ENCODE data around the gene CIAO3. TPM values are rescaled to one million over a fixed set of nuclear protein-coding genes. Genes with fewer than 3 reads are reported as not detected.

CIAO3 gene
- polyA plus RNA-seq, 2 donors = 21.9 to 41.2 TPM

DNA sequence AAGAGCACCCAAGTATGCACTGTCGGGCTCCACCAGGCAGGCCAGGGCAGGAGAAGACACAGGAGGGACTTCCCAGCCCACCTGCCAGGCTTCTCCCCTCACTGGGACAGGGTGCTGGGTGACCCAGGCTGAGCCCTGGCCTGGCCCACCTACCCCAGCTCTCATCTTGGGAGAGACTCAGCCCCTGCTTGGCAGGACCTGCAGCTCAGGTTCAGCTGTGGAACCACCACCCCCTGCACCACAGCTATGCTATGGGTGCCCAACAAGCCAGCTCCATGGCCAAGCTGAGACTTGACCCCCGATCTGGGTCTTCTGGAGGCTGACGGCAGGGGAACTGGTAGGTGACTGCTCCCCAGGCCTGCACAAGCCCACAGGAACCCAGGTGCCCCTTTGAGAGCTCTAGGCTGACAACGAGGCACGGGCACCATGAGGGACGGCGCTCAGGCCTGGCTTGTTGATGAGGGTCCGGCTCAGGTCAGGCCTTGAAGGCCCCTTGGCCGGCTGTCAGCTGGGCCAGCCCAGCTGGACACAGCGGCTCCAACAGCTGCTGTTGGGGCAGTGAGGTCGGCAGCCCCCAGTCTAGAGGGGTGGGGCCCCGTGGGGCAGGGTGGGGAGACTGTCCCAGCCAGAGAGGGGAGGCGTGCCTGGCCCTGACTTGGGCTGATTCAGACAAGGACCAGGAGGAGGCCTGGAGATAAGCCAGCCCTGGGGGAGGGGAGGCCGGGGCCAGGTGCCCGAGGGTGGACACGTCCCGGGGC lies 42.8 kb upstream of the CIAO3 start:
- 26 to 33% methylated on average over 17 of the region's 17 CpGs for WGBS, 2 donors

DNA sequence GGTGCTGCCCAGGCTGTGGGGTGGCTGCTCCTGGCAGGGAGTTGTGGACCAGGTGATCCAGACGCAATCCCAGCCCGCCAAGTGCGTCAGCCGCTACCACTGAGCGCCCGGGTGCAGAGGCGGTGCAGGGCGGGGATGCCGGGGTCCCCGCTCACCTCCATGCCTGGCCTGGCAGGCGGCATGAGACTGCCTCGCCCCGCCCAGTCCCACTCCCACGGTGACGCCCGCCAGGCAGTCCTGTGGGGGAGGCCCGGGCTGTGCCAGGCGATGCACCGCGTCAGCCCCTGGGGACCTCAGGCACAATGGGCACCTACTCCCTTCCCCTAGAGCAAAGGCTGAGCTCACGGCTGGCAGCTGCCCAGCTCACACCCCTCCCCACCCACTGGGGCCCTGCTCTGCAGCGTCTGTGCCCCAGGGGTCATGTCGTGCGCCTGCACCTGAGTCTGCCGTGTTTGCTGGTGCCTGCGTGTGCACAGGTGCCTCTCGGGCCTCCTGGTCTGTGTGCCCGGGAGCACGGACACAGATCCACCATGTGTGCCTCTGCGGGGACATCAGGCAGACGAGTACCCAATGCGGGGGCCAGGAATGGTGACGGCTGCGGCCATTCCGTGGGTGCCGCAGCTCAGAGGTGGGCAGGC lies 42.1 kb upstream of the CIAO3 start:
- no peak overlapping the region for H3K27ac ChIP-seq (ENCODE audit: low read depth in 2 of 2, low read length in 1 of 2)
- H3K36me3 ChIP-seq (ENCODE audit: control insufficient read depth in 2 of 2, insufficient read depth in 2 of 2, low read length in 1 of 2) = peaks cover 0 to 8% of the 10 kb centered on the region in 2 donors
- 43 to 51% methylated on average over 36 of the region's 36 CpGs for WGBS, 2 donors
- H3K9me3 ChIP-seq (ENCODE audit: control insufficient read depth in 2 of 2, insufficient read depth in 1 of 2, low read depth in 1 of 2, low read length in 1 of 2) = no peaks in the 10 kb centered on the region
- H3K27me3 ChIP-seq (ENCODE audit: control insufficient read depth in 1 of 2, insufficient read depth in 2 of 2, low read length in 2 of 2) = peaks cover 0 to 4% of the 10 kb centered on the region in 2 donors
- H3K4me3 ChIP-seq (ENCODE audit: low read depth in 1 of 2, low read length in 2 of 2) = no peak overlapping the region
- peaks cover 9 to 30% of the 10 kb centered on the region in 2 donors for H3K4me1 ChIP-seq (ENCODE audit: control insufficient read depth in 2 of 2, insufficient read depth in 2 of 2, low read length in 1 of 2)

More for the DNA sequence above, 42.8 kb upstream of the CIAO3 start:
- H3K27ac ChIP-seq (ENCODE audit: low read depth in 2 of 2, low read length in 1 of 2) = no peak overlapping the region
- H3K9me3 ChIP-seq (ENCODE audit: control insufficient read depth in 2 of 2, insufficient read depth in 1 of 2, low read depth in 1 of 2, low read length in 1 of 2) = no peaks in the 10 kb centered on the region
- peaks cover 9 to 30% of the 10 kb centered on the region in 2 donors for H3K4me1 ChIP-seq (ENCODE audit: control insufficient read depth in 2 of 2, insufficient read depth in 2 of 2, low read length in 1 of 2)
- peaks cover 0 to 8% of the 10 kb centered on the region in 2 donors for H3K36me3 ChIP-seq (ENCODE audit: control insufficient read depth in 2 of 2, insufficient read depth in 2 of 2, low read length in 1 of 2)
- H3K4me3 ChIP-seq (ENCODE audit: low read depth in 1 of 2, low read length in 2 of 2) = no peak overlapping the region
- H3K27me3 ChIP-seq (ENCODE audit: control insufficient read depth in 1 of 2, insufficient read depth in 2 of 2, low read length in 2 of 2) = peaks cover 0 to 4% of the 10 kb centered on the region in 2 donors

DNA sequence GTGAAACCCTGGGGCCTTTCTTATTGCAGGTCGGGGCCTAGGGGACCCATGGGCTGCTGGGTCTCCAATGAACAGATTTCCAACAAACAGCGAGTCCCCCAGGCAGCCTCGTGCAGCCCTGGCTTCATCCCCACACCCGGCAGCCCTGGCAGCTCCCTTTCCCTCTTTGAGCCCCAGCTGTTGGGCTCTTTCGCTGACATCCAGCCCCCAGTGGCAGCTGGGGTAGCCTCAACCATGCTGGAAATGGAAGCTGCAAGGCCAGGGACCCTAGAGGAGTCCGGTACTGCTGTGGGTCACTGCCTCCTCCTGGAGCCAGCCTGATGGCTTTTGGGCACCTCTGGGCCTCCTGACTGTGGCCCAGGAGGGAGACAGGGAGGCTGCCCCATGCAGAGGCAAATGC lies 41.5 kb upstream of the CIAO3 start:
- 44 to 50% methylated on average over 6 of the region's 6 CpGs for WGBS, 2 donors
- Histone ChIP-seq H3K4me1 (ENCODE audit: control insufficient read depth in 2 of 2, insufficient read depth in 2 of 2, low read length in 1 of 2) (peaks cover 8 to 25% of the 10 kb centered on the region in 2 donors), H3K27me3 (ENCODE audit: control insufficient read depth in 1 of 2, insufficient read depth in 2 of 2, low read length in 2 of 2) (peaks cover 0 to 4% of the 10 kb centered on the region in 2 donors), H3K36me3 (ENCODE audit: control insufficient read depth in 2 of 2, insufficient read depth in 2 of 2, low read length in 1 of 2) (peaks cover 0 to 8% of the 10 kb centered on the region in 2 donors), H3K9me3 (ENCODE audit: control insufficient read depth in 2 of 2, insufficient read depth in 1 of 2, low read depth in 1 of 2, low read length in 1 of 2) (no peaks in the 10 kb centered on the region), H3K27ac (ENCODE audit: low read depth in 2 of 2, low read length in 1 of 2) (no peak overlapping the region), H3K4me3 (ENCODE audit: low read depth in 1 of 2, low read length in 2 of 2) (no peak overlapping the region)

DNA sequence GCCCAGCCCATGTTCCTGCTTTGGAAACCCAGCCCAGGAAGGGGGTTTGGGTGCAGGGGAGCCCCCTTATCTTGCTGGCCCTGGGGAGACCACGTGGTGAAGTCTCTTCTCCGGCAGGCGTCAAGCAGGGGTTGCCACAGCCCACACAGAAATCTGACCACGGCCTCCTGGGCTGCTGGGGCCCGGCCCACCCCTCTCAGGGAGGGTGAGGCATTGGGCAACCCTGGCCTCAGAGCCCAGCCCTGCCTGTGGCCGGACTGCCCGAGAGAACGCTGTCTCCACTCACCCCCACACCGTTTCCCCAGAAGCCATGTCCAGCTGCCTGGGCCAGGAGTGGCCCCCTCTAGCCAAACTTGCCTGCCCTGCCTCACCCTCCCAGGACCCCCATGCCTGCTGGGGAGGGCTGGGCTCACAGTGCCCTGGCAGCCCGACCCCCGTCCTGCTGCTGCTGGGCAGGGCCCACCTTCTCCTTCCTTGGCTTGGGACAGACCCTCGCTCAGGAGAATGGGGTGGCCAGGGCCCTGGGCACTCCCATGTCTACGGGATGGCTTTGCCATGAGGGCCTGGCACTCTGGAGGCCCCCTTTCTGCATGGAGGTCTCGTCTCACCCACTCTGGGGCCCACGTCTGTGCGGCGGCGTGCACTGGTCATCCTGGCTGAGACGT lies 40.7 kb upstream of the CIAO3 start:
- Histone ChIP-seq H3K4me1 (ENCODE audit: control insufficient read depth in 2 of 2, insufficient read depth in 2 of 2, low read length in 1 of 2) (peaks cover 4 to 20% of the 10 kb centered on the region in 2 donors), H3K9me3 (ENCODE audit: control insufficient read depth in 2 of 2, insufficient read depth in 1 of 2, low read depth in 1 of 2, low read length in 1 of 2) (no peaks in the 10 kb centered on the region), H3K27me3 (ENCODE audit: control insufficient read depth in 1 of 2, insufficient read depth in 2 of 2, low read length in 2 of 2) (peaks cover 0 to 4% of the 10 kb centered on the region in 2 donors), H3K4me3 (ENCODE audit: low read depth in 1 of 2, low read length in 2 of 2) (no peak overlapping the region), H3K36me3 (ENCODE audit: control insufficient read depth in 2 of 2, insufficient read depth in 2 of 2, low read length in 1 of 2) (peaks cover 0 to 6% of the 10 kb centered on the region in 2 donors), H3K27ac (ENCODE audit: low read depth in 2 of 2, low read length in 1 of 2) (no peak overlapping the region)
- WGBS, 2 donors = 70 to 76% methylated on average over 16 to 19 of the region's 19 CpGs

DNA sequence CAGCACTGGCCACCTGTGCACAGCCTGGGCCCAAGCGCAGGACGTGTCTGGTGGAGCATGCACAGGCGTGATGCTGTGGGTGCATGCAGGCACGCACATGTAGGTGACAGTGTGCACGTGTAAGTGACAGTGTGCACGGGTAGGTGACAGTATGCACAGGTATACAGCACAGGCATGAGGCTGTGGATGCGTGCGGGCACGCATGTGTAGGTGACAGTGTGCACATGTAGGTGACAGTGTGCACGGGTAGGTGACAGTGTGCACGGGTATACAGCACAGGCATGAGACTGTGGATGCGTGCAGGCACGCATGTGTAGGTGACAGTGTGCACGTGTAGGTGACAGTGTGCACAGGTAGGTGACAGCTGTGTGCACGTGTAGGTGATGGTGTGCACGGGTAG lies 39.5 kb upstream of the CIAO3 start:
- Histone ChIP-seq H3K36me3 (ENCODE audit: control insufficient read depth in 2 of 2, insufficient read depth in 2 of 2, low read length in 1 of 2) (no peaks in the 10 kb centered on the region), H3K4me1 (ENCODE audit: control insufficient read depth in 2 of 2, insufficient read depth in 2 of 2, low read length in 1 of 2) (peaks cover 4 to 18% of the 10 kb centered on the region in 2 donors), H3K27ac (ENCODE audit: low read depth in 2 of 2, low read length in 1 of 2) (no peak overlapping the region), H3K4me3 (ENCODE audit: low read depth in 1 of 2, low read length in 2 of 2) (no peak overlapping the region), H3K27me3 (ENCODE audit: control insufficient read depth in 1 of 2, insufficient read depth in 2 of 2, low read length in 2 of 2) (peaks cover 0 to 4% of the 10 kb centered on the region in 2 donors), H3K9me3 (ENCODE audit: control insufficient read depth in 2 of 2, insufficient read depth in 1 of 2, low read depth in 1 of 2, low read length in 1 of 2) (no peaks in the 10 kb centered on the region)
- WGBS, 2 donors = 85 to 86% methylated on average over 16 of the region's 16 CpGs

DNA sequence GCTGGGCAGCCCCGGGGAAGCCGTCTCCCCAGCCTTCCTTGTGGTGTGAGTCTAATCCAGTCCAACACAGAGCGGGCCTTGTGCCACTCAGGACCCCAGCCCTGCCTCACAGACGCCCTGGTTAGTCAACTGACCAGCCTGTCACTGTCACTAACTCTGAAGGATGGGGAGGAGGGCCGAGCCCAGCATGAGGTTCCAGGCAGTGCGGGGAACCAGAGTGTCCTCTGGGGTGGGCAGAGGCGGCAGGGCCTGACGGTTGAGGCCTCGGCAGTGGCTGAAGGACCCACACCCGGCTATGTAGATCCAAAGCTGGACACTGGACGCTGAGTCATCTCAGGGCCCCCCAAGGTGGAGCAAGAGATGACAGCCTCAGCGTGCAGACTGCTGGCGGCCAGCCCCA lies 38.8 kb upstream of the CIAO3 start:
- Histone ChIP-seq H3K27ac (ENCODE audit: low read depth in 2 of 2, low read length in 1 of 2) (no peak overlapping the region), H3K9me3 (ENCODE audit: control insufficient read depth in 2 of 2, insufficient read depth in 1 of 2, low read depth in 1 of 2, low read length in 1 of 2) (no peaks in the 10 kb centered on the region), H3K36me3 (ENCODE audit: control insufficient read depth in 2 of 2, insufficient read depth in 2 of 2, low read length in 1 of 2) (no peaks in the 10 kb centered on the region), H3K4me1 (ENCODE audit: control insufficient read depth in 2 of 2, insufficient read depth in 2 of 2, low read length in 1 of 2) (peaks cover 4 to 18% of the 10 kb centered on the region in 2 donors), H3K27me3 (ENCODE audit: control insufficient read depth in 1 of 2, insufficient read depth in 2 of 2, low read length in 2 of 2) (peaks cover 0 to 4% of the 10 kb centered on the region in 2 donors), H3K4me3 (ENCODE audit: low read depth in 1 of 2, low read length in 2 of 2) (no peak overlapping the region)
- 68 to 80% methylated on average over 13 of the region's 13 CpGs for WGBS, 2 donors

DNA sequence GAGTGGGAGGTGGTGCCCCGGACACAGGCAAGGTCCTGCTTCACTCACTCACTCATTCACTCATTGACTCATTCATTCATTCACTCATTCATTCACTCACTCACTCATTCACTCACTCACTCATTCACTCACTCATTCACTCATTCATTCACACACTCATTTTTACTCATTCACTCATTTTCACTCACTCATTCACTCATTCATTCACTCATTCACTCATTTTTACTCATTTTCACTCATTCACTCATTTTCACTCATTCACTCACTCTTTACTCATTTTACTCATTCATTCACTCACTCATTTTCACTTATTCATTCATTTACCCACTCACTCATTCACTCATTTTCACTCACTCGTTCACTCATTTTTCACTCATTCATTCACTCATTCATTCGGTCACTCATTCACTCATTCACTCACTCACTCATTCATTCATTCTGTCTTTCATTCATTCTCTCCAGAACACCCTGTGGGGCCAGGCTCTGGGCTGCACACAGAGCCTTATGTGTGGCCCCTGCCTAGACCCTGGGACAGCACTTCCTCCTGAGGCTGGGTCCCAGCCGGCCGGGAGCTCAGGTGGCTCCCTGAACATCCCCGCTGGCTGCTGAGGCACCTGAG lies 38.2 kb upstream of the CIAO3 start:
- Histone ChIP-seq H3K36me3 (ENCODE audit: control insufficient read depth in 2 of 2, insufficient read depth in 2 of 2, low read length in 1 of 2) (no peaks in the 10 kb centered on the region), H3K9me3 (ENCODE audit: control insufficient read depth in 2 of 2, insufficient read depth in 1 of 2, low read depth in 1 of 2, low read length in 1 of 2) (no peaks in the 10 kb centered on the region), H3K4me1 (ENCODE audit: control insufficient read depth in 2 of 2, insufficient read depth in 2 of 2, low read length in 1 of 2) (peaks cover 4 to 18% of the 10 kb centered on the region in 2 donors), H3K27me3 (ENCODE audit: control insufficient read depth in 1 of 2, insufficient read depth in 2 of 2, low read length in 2 of 2) (peaks cover 0 to 4% of the 10 kb centered on the region in 2 donors), H3K27ac (ENCODE audit: low read depth in 2 of 2, low read length in 1 of 2) (no peak overlapping the region), H3K4me3 (ENCODE audit: low read depth in 1 of 2, low read length in 2 of 2) (no peak overlapping the region)
- WGBS, 2 donors = 84 to 85% methylated on average over 6 of the region's 6 CpGs

DNA sequence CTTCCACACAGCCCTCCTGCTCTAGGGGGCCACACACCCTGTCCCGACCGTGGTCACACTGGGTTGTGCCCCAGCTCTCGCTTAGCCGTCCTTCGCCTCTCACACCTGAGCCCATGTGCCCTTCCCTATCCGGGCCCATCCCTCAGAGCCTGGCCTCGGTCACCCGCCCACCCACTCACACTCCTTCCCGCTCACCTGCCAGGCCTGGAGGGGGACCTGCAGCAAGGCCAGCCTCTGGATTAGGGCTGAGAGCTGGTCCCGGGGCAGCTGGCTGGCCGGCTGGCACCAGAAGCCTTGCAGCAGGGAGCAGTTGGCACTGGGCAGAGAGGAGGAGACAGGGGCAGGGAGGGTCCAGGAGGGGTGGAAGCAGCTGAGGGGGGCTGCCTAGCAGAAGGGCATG lies 37.6 kb upstream of the CIAO3 start:
- no peaks in the 10 kb centered on the region for H3K36me3 ChIP-seq (ENCODE audit: control insufficient read depth in 2 of 2, insufficient read depth in 2 of 2, low read length in 1 of 2)
- no peaks in the 10 kb centered on the region for H3K9me3 ChIP-seq (ENCODE audit: control insufficient read depth in 2 of 2, insufficient read depth in 1 of 2, low read depth in 1 of 2, low read length in 1 of 2)
- H3K27me3 ChIP-seq (ENCODE audit: control insufficient read depth in 1 of 2, insufficient read depth in 2 of 2, low read length in 2 of 2) = peaks cover 0 to 4% of the 10 kb centered on the region in 2 donors
- peaks cover 0 to 12% of the 10 kb centered on the region in 2 donors for H3K4me1 ChIP-seq (ENCODE audit: control insufficient read depth in 2 of 2, insufficient read depth in 2 of 2, low read length in 1 of 2)
- H3K4me3 ChIP-seq (ENCODE audit: low read depth in 1 of 2, low read length in 2 of 2) = no peak overlapping the region
- no peak overlapping the region for H3K27ac ChIP-seq (ENCODE audit: low read depth in 2 of 2, low read length in 1 of 2)
- 65 to 77% methylated on average over 11 of the region's 11 CpGs for WGBS, 2 donors

DNA sequence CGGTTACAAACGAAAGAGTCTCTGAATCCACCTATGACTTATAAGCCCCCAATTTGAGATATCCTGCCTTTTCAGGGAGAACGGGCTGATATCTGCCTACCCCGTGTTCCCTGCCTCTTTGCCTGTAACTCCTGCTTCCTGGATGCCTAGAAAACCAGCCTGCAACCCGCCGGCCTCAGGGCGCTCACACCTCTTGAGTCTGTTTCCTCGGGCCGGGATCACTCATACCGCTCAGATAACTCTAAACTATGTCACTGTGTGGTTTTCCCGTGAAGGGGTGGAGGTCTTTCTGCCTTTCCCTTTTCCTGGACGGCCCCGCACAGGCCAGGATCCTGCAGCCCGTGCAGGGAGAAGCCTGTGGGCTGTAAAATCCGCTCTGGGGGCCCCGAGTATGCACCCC lies 37.0 kb upstream of the CIAO3 start:
- Histone ChIP-seq H3K27ac (ENCODE audit: low read depth in 2 of 2, low read length in 1 of 2) (no peak overlapping the region), H3K4me3 (ENCODE audit: low read depth in 1 of 2, low read length in 2 of 2) (no peak overlapping the region), H3K36me3 (ENCODE audit: control insufficient read depth in 2 of 2, insufficient read depth in 2 of 2, low read length in 1 of 2) (no peaks in the 10 kb centered on the region), H3K9me3 (ENCODE audit: control insufficient read depth in 2 of 2, insufficient read depth in 1 of 2, low read depth in 1 of 2, low read length in 1 of 2) (no peaks in the 10 kb centered on the region), H3K4me1 (ENCODE audit: control insufficient read depth in 2 of 2, insufficient read depth in 2 of 2, low read length in 1 of 2) (peaks cover 0 to 6% of the 10 kb centered on the region in 2 donors), H3K27me3 (ENCODE audit: control insufficient read depth in 1 of 2, insufficient read depth in 2 of 2, low read length in 2 of 2) (peaks cover 0 to 4% of the 10 kb centered on the region in 2 donors)
- WGBS, 2 donors = 27 to 32% methylated on average over 16 of the region's 16 CpGs

Data from esophagus (tissue), 2 donors.